CD4-positive, alpha-beta T cell (primary cell): ENCODE data around the gene GBX1. TPM values are rescaled to one million over a fixed set of nuclear protein-coding genes. Genes with fewer than 3 reads are reported as not detected.

ENCODE experiments used
- ATAC-seq: fragments of 200-7000 bp; cut with Tn5 transposase; one replicate; pipeline ENCODE4 v1.10.0; 2022; ENCODE audit warnings: mild to moderate bottlenecking; ENCODE audit not compliant: poor library complexity
- CTCF ChIA-PET: fragments of 350-600 bp; sonication (Branson Sonifier 250); formaldehyde crosslinking; loops from one replicate; lab custom pipeline; 2021; ENCODE audit warnings: antibody characterized with exemption, inconsistent platforms; lab: Charles Lee
- POLR2A ChIA-PET: fragments of 350-600 bp; sonication (Branson Sonifier 250); formaldehyde crosslinking; loops from one replicate; lab custom pipeline; 2021; ENCODE audit warnings: antibody characterized with exemption, inconsistent platforms; lab: Charles Lee
- DNase-seq, 14 experiments: peaks; one replicate each; pipeline ENCODE4 v3.0.0-alpha.2; 2013 to 2020; ENCODE audit warnings: mixed read lengths in 2 of 14
- H3K27ac ChIP-seq, 2 donors: one replicate each; pipeline versions ENCODE4 v1.5.1 to v1.7.0; 2013; ENCODE audit warnings: low read length in 2 of 2, low read depth in 1 of 2, mild to moderate bottlenecking in 1 of 2
- H3K27me3 ChIP-seq, 2 experiments: 1 replicate in 1 of 2; 2 replicates in 1 of 2; pipeline versions ENCODE4 v1.6.1 to v1.7.0; 2013; ENCODE audit warnings: low read length in 2 of 2, control low read depth in 1 of 2, mild to moderate bottlenecking in 1 of 2, moderate library complexity in 1 of 2; ENCODE audit not compliant: insufficient read depth in 2 of 2, control insufficient read depth in 1 of 2
- H3K36me3 ChIP-seq: one replicate; pipeline ENCODE4 v1.6.1; 2013; ENCODE audit warnings: low read length, control low read depth; ENCODE audit not compliant: insufficient read depth
- H3K4me1 ChIP-seq: one replicate; pipeline ENCODE4 v1.6.1; 2013; ENCODE audit warnings: low read length, control low read depth; ENCODE audit not compliant: insufficient read depth
- H3K4me3 ChIP-seq: one replicate; pipeline ENCODE4 v1.5.1; 2013; ENCODE audit warnings: mild to moderate bottlenecking, low read length, moderate library complexity
- H3K9me3 ChIP-seq, 2 experiments: 1 replicate in 1 of 2; 2 replicates in 1 of 2; pipeline versions ENCODE4 v1.6.1 to v1.7.0; 2013; ENCODE audit warnings: low read length in 2 of 2, mild to moderate bottlenecking in 2 of 2, control low read depth in 1 of 2, moderate library complexity in 1 of 2; ENCODE audit not compliant: control insufficient read depth in 1 of 2, insufficient read depth in 1 of 2
- H3K27ac Mint-ChIP-seq: one replicate; pipeline ENCODE4 v1.8.0; 2020; ENCODE audit warnings: mixed read lengths
- H3K27me3 Mint-ChIP-seq: one replicate; pipeline ENCODE4 v1.8.0; 2021; ENCODE audit warnings: mixed read lengths
- H3K36me3 Mint-ChIP-seq: one replicate; pipeline ENCODE4 v1.8.0; 2021; ENCODE audit warnings: low read depth, mixed read lengths
- H3K4me1 Mint-ChIP-seq: one replicate; pipeline ENCODE4 v1.8.0; 2021; ENCODE audit warnings: low read depth, mixed read lengths
- H3K4me3 Mint-ChIP-seq: one replicate; pipeline ENCODE4 v1.8.0; 2020; ENCODE audit warnings: mild to moderate bottlenecking, mixed read lengths
- H3K9me3 Mint-ChIP-seq: one replicate; pipeline ENCODE4 v1.8.0; 2020; ENCODE audit warnings: mixed read lengths
- CTCF ChIP-seq: fragments of 200-600 bp; IDR thresholded peaks from one replicate; pipeline ENCODE4 v1.8.0; 2022; ENCODE audit warnings: antibody characterized with exemption, mild to moderate bottlenecking
- intact Hi-C, 2 experiments: fragments of 100-400 bp; cut with DNase I in 1 of 2; cut with micrococcal nuclease in 1 of 2; formaldehyde crosslinking; loops; one replicate each; pipeline versions ENCODE4 v1.15.1 to v1.9.0; 2023 to 2025; cut with DNase I, micrococcal nuclease
- polyA plus RNA-seq, 2 donors: library from polyadenylated mRNA; unstranded; fragments of 120-200 nt; gene quantifications; one replicate each; pipeline ENCODE4 v1.2.1, GENCODE V29; 2013
- total RNA-seq, 174 experiments: library from RNA in 2 of 174; stranded (reverse) in 2 of 174; gene quantifications; one replicate each; pipeline ENCODE4 v1.2.3 and lab custom pipeline; 2021 to 2026

The GBX1 gene
- not detected for total RNA-seq
- polyA plus RNA-seq (2013, experiment 1 of 2) = not detected
- not detected for polyA plus RNA-seq (2013, experiment 2 of 2)
- total RNA-seq (lab: John Stamatoyannopoulos, UW) = 0 to 0.25 (median 0) reads per million in 172 experiments

GRCh38 chr7:151167197-151167961, at the start of gene GBX1:
GBX1 (minus strand) TSS chr7:151167694; CDS start chr7:151167548, 146 bp downstream.
- intact Hi-C loops = loop anchor here (5.0 to 10.0 kb wide), 2 partner anchors 77 to 80 kb away; partner anchors contain the start of gene SMARCD3 (in 2 of the 2)
- POLR2A ChIA-PET = no interaction called here
- H3K36me3 Mint-ChIP-seq = no peaks in the 10 kb centered on the region

GRCh38 chr7:151215396-151215795, 47.9 kb upstream of the GBX1 start:
- ChIA-PET CTCF (no interaction called here), POLR2A (no interaction called here)
- Mint-ChIP-seq H3K4me1 (no peaks in the 10 kb centered on the region), H3K27me3 (no peaks in the 10 kb centered on the region), H3K4me3 (no peak overlapping the region), H3K27ac (no peak overlapping the region), H3K36me3 (peaks cover 87% of the 10 kb centered on the region), H3K9me3 (no peaks in the 10 kb centered on the region)
- Histone ChIP-seq H3K4me3 (no peak overlapping the region), H3K36me3 (peaks cover 77% of the 10 kb centered on the region), H3K27me3 (no peaks in the 10 kb centered on the region), H3K9me3 (no peaks in the 10 kb centered on the region), H3K27ac (no peak overlapping the region), H3K4me1 (no peaks in the 10 kb centered on the region)
- DNase-seq = no peak
- no peak for ATAC-seq
- intact Hi-C loops = no loop called here
- no peak for TF ChIP-seq CTCF

More at GRCh38 chr7:151167197-151167961, at the start of gene GBX1:
- ATAC-seq = peak; percentile 54
- TF ChIP-seq CTCF = no peak
- no peaks in the 10 kb centered on the region for H3K36me3 ChIP-seq
- H3K4me3 ChIP-seq = peak within 1 kb of the TSS; percentile 25
- Mint-ChIP-seq H3K4me3 (peak within 1 kb of the TSS; percentile 80), H3K4me1 (peaks cover 13% of the 10 kb centered on the region), H3K27ac (no peak within 1 kb of the TSS), H3K9me3 (no peaks in the 10 kb centered on the region), H3K27me3 (peaks cover 33% of the 10 kb centered on the region)
- CTCF ChIA-PET = interaction anchor here (0.6 to 1.4 kb wide), 6 partner anchors 10 to 77 kb away, joined by 3 to 4 read pairs (median 3); partner anchors contain the start of gene ABCF2
- peak in 5 of 14 experiments; percentile 8 to 59 (median 24) for DNase-seq
- H3K27me3 ChIP-seq = peaks cover 42 to 43% of the 10 kb centered on the region in 2 experiments
- no peaks in the 10 kb centered on the region for H3K9me3 ChIP-seq
- H3K4me1 ChIP-seq = peaks cover 18% of the 10 kb centered on the region
- no peak within 1 kb of the TSS for H3K27ac ChIP-seq

GRCh38 chr7:151213826-151214225, 46.3 kb upstream of the GBX1 start:
- no peaks in the 10 kb centered on the region for H3K9me3 ChIP-seq
- H3K4me1 Mint-ChIP-seq = no peaks in the 10 kb centered on the region
- H3K4me3 Mint-ChIP-seq = no peak overlapping the region
- ATAC-seq = no peak
- H3K36me3 ChIP-seq = peaks cover 62% of the 10 kb centered on the region
- no peak overlapping the region for H3K27ac ChIP-seq
- no peaks in the 10 kb centered on the region for H3K27me3 ChIP-seq
- no peak overlapping the region for H3K4me3 ChIP-seq
- H3K36me3 Mint-ChIP-seq = peaks cover 77% of the 10 kb centered on the region
- H3K4me1 ChIP-seq = peaks cover 13% of the 10 kb centered on the region
- no peaks in the 10 kb centered on the region for H3K9me3 Mint-ChIP-seq
- intact Hi-C loops = no loop called here
- ChIA-PET CTCF (no interaction called here), POLR2A (interaction anchor here (1.4 kb wide), 1 partner anchor 13 kb away, joined by 7 read pairs; the partner anchor contains the start of gene ABCF2)
- no peak for TF ChIP-seq CTCF
- no peak overlapping the region for H3K27ac Mint-ChIP-seq
- no peaks in the 10 kb centered on the region for H3K27me3 Mint-ChIP-seq
- no peak for DNase-seq
